Stimulated activated CD4-positive, alpha-beta T cell treated with anti-CD3 and anti-CD28 coated beads, TNF-alpha, amount 100 ng/mL, for 24 hours (primary cell): Measurements from ENCODE around the gene SULT1A2.
A peak's percentile ranks its signal among the peaks of the same experiment; 100 is the strongest.
"Not testable (repeated sequence)": the region's sequence is repeated elsewhere in the genome, so short reads cannot be mapped to it uniquely, and the experiment has no call there.

Experiments
- DNase-seq, 3 experiments: peaks; one replicate each; pipeline ENCODE4 v3.0.0-alpha.2; 2020; ENCODE audit warnings: low read depth in 3 of 3

Gene SULT1A2

GRCh38 chr16:28596840-28597691, at the start of gene SULT1A2:
SULT1A2 (minus strand) TSS chr16:28597050; CDS start chr16:28595930, 1,120 bp downstream.
- no peak for DNase-seq

GRCh38 chr16:28639959-28640358, 43.1 kb upstream of the SULT1A2 start:
- not testable (repeated sequence) for DNase-seq

- DNase-seq, result not testable (repeated sequence)
Observed at GRCh38 chr16:28638359-28638758, 41.5 kb upstream of the SULT1A2 start.

GRCh38 chr16:28637765-28638164, 40.9 kb upstream of the SULT1A2 start, which contains the start of gene NPIPB8:
NPIPB8 (plus strand) TSS chr16:28638065; CDS start chr16:28638361, 296 bp downstream.
- DNase-seq, result not testable (repeated sequence)

- not testable (repeated sequence) for DNase-seq
Observed at GRCh38 chr16:28636093-28636823, 39.4 kb upstream of the SULT1A2 start.

GRCh38 chr16:28630905-28631304, 34.1 kb upstream of the SULT1A2 start:
- DNase-seq, result not testable (repeated sequence)

GRCh38 chr16:28623172-28623711, 26.4 kb upstream of the SULT1A2 start:
- DNase-seq, result peak; percentile 35 to 76 (median 48)

- not testable (repeated sequence) for DNase-seq
Observed at GRCh38 chr16:28622532-28623171, 25.8 kb upstream of the SULT1A2 start.

GRCh38 chr16:28621481-28622155, 24.8 kb upstream of the SULT1A2 start:
- no peak for DNase-seq

- not testable (repeated sequence) for DNase-seq
Observed at GRCh38 chr16:28620316-28620715, 23.5 kb upstream of the SULT1A2 start.

GRCh38 chr16:28617874-28618273, 21.0 kb upstream of the SULT1A2 start:
- DNase-seq, result no peak

- DNase-seq, result no peak
Observed at GRCh38 chr16:28616636-28617035, 19.8 kb upstream of the SULT1A2 start.

- not testable (repeated sequence) for DNase-seq
Observed at GRCh38 chr16:28616224-28616577, 19.4 kb upstream of the SULT1A2 start.

GRCh38 chr16:28615486-28616223, 18.8 kb upstream of the SULT1A2 start:
- peak in 1 of 3 experiments; percentile 26 for DNase-seq

GRCh38 chr16:28614561-28614960, 17.7 kb upstream of the SULT1A2 start:
- not testable (repeated sequence) for DNase-seq

GRCh38 chr16:28613912-28614311, 17.1 kb upstream of the SULT1A2 start:
- not testable (repeated sequence) for DNase-seq

- not testable (repeated sequence) for DNase-seq
Observed at GRCh38 chr16:28612359-28613280, 15.8 kb upstream of the SULT1A2 start.

GRCh38 chr16:28610595-28611191, 13.8 kb upstream of the SULT1A2 start:
- DNase-seq, result no peak
